ENCODE measurements around the gene PHAF1.

DNA sequence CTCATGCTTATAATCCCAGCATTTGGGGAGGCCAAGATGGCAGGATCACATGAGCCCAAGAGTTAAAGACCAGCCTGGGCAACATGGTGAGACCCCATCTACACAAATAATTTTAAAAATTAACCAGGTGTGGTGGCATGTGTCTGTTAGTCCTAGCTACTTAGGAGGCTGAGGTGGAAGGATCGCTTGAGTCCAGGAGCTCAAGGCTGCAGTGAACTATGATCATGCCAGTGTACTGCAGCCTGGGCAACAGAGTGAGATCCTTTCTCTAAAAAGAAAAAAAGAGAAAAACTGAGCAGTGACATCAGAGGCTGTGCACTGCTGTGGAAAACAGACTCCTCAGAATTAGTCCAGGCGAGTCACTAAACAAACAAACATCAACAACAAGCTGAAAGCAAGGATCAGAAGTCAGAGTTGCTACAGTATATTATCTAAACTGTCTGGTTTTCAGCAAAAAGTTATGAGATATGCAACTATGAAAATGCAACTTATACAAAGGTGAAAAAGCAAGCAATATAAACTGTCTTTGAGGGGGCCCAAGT, 41.5 kb upstream of the PHAF1 start:
- no peak for TF ChIP-seq POLR2AphosphoS5 (IDR thresholded peaks at IDR 0.05; ENCODE audit: low read depth, low read length)
- TF ChIP-seq, protein P1, sequence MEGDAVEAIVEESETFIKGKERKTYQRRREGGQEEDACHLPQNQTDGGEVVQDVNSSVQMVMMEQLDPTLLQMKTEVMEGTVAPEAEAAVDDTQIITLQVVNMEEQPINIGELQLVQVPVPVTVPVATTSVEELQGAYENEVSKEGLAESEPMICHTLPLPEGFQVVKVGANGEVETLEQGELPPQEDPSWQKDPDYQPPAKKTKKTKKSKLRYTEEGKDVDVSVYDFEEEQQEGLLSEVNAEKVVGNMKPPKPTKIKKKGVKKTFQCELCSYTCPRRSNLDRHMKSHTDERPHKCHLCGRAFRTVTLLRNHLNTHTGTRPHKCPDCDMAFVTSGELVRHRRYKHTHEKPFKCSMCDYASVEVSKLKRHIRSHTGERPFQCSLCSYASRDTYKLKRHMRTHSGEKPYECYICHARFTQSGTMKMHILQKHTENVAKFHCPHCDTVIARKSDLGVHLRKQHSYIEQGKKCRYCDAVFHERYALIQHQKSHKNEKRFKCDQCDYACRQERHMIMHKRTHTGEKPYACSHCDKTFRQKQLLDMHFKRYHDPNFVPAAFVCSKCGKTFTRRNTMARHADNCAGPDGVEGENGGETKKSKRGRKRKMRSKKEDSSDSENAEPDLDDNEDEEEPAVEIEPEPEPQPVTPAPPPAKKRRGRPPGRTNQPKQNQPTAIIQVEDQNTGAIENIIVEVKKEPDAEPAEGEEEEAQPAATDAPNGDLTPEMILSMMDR (IDR thresholded peaks at IDR 0.05 in 2 of 3, conservative IDR thresholded peaks at IDR 0.05 in 1 of 3; ENCODE audit: borderline replicate concordance in 1 of 3, insufficient read depth in 1 of 3, low read depth in 2 of 3, low read length in 2 of 3), result no peak
- TF ChIP-seq EZH2 (IDR thresholded peaks at IDR 0.05), result no peak
- no peak for TF ChIP-seq FOSL1 (IDR thresholded peaks at IDR 0.05; ENCODE audit: low read depth)
- no peak for TF ChIP-seq CEBPB (IDR thresholded peaks at IDR 0.05; ENCODE audit: low read depth)
- TF ChIP-seq, protein P2, sequence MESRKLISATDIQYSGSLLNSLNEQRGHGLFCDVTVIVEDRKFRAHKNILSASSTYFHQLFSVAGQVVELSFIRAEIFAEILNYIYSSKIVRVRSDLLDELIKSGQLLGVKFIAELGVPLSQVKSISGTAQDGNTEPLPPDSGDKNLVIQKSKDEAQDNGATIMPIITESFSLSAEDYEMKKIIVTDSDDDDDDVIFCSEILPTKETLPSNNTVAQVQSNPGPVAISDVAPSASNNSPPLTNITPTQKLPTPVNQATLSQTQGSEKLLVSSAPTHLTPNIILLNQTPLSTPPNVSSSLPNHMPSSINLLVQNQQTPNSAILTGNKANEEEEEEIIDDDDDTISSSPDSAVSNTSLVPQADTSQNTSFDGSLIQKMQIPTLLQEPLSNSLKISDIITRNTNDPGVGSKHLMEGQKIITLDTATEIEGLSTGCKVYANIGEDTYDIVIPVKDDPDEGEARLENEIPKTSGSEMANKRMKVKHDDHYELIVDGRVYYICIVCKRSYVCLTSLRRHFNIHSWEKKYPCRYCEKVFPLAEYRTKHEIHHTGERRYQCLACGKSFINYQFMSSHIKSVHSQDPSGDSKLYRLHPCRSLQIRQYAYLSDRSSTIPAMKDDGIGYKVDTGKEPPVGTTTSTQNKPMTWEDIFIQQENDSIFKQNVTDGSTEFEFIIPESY (IDR thresholded peaks at IDR 0.05; ENCODE audit: extremely low read depth, insufficient replicate concordance, low read length), result no peak
- TF ChIP-seq YY1 (IDR thresholded peaks at IDR 0.05; ENCODE audit: extremely low read depth, insufficient replicate concordance, low read depth, low read length), result no peak
- TF ChIP-seq, protein P3, sequence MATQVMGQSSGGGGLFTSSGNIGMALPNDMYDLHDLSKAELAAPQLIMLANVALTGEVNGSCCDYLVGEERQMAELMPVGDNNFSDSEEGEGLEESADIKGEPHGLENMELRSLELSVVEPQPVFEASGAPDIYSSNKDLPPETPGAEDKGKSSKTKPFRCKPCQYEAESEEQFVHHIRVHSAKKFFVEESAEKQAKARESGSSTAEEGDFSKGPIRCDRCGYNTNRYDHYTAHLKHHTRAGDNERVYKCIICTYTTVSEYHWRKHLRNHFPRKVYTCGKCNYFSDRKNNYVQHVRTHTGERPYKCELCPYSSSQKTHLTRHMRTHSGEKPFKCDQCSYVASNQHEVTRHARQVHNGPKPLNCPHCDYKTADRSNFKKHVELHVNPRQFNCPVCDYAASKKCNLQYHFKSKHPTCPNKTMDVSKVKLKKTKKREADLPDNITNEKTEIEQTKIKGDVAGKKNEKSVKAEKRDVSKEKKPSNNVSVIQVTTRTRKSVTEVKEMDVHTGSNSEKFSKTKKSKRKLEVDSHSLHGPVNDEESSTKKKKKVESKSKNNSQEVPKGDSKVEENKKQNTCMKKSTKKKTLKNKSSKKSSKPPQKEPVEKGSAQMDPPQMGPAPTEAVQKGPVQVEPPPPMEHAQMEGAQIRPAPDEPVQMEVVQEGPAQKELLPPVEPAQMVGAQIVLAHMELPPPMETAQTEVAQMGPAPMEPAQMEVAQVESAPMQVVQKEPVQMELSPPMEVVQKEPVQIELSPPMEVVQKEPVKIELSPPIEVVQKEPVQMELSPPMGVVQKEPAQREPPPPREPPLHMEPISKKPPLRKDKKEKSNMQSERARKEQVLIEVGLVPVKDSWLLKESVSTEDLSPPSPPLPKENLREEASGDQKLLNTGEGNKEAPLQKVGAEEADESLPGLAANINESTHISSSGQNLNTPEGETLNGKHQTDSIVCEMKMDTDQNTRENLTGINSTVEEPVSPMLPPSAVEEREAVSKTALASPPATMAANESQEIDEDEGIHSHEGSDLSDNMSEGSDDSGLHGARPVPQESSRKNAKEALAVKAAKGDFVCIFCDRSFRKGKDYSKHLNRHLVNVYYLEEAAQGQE (IDR thresholded peaks at IDR 0.05; ENCODE audit: low read depth), result no peak
- TF ChIP-seq POLR2A (IDR thresholded peaks at IDR 0.05; ENCODE audit: borderline replicate concordance, extremely low read depth, insufficient read depth, insufficient read length), result no peak
